Tibial nerve (tissue), 4 donors: ENCODE measurements around the gene ANKRD28. TPM values are rescaled to one million over a fixed set of nuclear protein-coding genes. Genes with fewer than 3 reads are reported as not detected.

Source experiments
- DNase-seq, 2 donors: peaks; one replicate each; pipeline ENCODE4 v3.0.0-alpha.2; 2019; ENCODE audit warnings: low spot score in 2 of 2
- H3K27ac ChIP-seq, 4 donors: fragments of 200-600 bp; sonication (generic) in 3 of 4; one replicate each; pipeline ENCODE4 v1.5.1; 2017 to 2019; ENCODE audit warnings: mild to moderate bottlenecking in 1 of 4
- H3K27me3 ChIP-seq, 2 donors: fragments of 200-600 bp; sonication (generic) in 1 of 2; one replicate each; pipeline versions ENCODE4 v1.5.1 to v1.6.0; 2017 to 2019
- H3K36me3 ChIP-seq, 3 donors: fragments of 200-600 bp; sonication (generic); one replicate each; pipeline ENCODE4 v1.5.1; 2018 to 2019
- H3K4me1 ChIP-seq, 4 donors: fragments of 200-600 bp; sonication (generic) in 3 of 4; one replicate each; pipeline ENCODE4 v1.5.1; 2017 to 2019
- H3K4me3 ChIP-seq, 4 donors: fragments of 200-600 bp; sonication (generic) in 3 of 4; one replicate each; pipeline ENCODE4 v1.5.1; 2017 to 2019; ENCODE audit warnings: mild to moderate bottlenecking in 1 of 4, moderate library complexity in 1 of 4
- H3K9me3 ChIP-seq, 4 donors: fragments of 200-600 bp; sonication (generic) in 3 of 4; one replicate each; pipeline ENCODE4 v1.5.1; 2017 to 2019
- EP300 ChIP-seq, 2 donors: sonication (generic); formaldehyde crosslinking; IDR thresholded peaks; one replicate each; pipeline ENCODE4 v1.6.1; 2017; ENCODE audit warnings: antibody characterized with exemption in 2 of 2, mild to moderate bottlenecking in 1 of 2
- POLR2A ChIP-seq, 2 donors: fragments of 450-650 bp; IDR thresholded peaks; one replicate each; pipeline ENCODE4 v1.6.1; 2017; ENCODE audit warnings: antibody characterized with exemption in 2 of 2, mild to moderate bottlenecking in 2 of 2, moderate library complexity in 2 of 2
- WGBS, 2 donors: methylation state at CpG; one replicate each; pipeline ENCODE4 v1.1.5; 2018; 5-methylcytosine and 5-hydroxymethylcytosine counted together
- total RNA-seq, 4 donors: library from RNA; depleted of rRNA; stranded (reverse); fragments of >200 nt; gene quantifications; one replicate each; pipeline ENCODE4 v1.1.0, GENCODE V29; 2016
- TF ChIP-seq, protein P1 (sequence below), 5 experiments: fragments of 200-600 bp in 3 of 5; fragments of 450-650 bp in 2 of 5; sonication (generic) in 3 of 5; IDR thresholded peaks; one replicate each; pipeline ENCODE4 v1.5.1; 2016 to 2019; ENCODE audit warnings: antibody characterized with exemption in 5 of 5, mild to moderate bottlenecking in 3 of 5, moderate library complexity in 2 of 5

Gene ANKRD28
- total RNA-seq, 4 donors from 2014 or later: 78.3 to 93.6 (median 81.0) TPM

DNA sequence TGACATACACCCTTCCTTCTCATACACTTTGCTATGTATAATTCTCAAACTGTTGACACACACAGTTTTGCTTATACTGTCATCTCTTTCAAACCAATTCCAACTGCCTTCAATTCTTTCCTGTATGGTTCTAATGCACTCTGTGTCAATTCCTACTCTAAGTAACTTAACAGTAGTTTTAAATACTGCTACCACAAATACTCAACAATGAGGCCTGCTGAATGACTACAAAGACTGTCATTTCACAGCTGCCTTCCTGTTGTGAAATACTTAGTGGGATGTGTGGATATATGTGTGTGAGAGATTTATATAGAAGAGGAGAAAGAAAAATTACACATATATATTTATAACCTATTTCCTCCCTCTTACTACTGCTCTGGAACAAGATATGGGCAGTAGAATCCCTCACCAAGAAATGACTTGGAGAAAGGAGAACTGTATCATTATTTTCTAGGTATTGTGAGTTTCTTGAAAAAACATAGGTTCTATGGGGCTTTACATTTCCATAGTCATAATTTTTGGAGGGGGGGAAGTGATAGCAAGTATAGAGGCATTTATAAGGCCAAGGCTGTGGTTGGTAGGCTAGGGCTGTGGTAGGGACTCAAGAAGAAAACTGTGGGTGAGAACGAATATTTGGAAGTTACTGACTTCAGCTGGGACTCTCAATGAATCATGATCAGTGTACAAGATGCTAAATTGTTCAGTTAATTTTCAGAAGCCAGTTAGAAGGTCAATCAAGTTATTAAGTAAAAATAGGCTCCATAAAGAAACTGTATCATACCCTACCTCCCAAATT is 88.7 kb downstream of the ANKRD28 start:
- peaks cover 0 to 59% (median 0%) of the 10 kb centered on the region in 3 donors for H3K36me3 ChIP-seq

DNA sequence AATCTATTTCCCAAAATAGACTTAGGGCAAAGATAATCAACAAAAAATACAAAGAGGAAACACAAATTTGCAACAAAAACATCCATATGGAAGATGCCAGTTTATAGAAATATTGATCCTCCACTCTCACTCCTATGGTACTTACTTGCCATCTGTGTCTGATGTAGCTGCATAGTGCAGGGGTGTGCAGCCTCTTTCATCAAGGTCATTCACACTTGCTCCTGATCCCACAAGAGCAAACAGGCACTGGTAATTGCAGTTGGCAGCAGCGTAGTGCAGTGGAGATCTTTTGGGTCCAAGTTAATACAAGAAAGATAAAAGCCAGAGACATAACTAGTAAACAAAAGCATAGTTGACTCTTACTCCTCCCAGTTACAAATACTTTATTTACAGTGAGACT is 90.0 kb downstream of the ANKRD28 start:
- no peak for TF ChIP-seq POLR2A (IDR thresholded peaks at IDR 0.05)
- TF ChIP-seq, protein P1, sequence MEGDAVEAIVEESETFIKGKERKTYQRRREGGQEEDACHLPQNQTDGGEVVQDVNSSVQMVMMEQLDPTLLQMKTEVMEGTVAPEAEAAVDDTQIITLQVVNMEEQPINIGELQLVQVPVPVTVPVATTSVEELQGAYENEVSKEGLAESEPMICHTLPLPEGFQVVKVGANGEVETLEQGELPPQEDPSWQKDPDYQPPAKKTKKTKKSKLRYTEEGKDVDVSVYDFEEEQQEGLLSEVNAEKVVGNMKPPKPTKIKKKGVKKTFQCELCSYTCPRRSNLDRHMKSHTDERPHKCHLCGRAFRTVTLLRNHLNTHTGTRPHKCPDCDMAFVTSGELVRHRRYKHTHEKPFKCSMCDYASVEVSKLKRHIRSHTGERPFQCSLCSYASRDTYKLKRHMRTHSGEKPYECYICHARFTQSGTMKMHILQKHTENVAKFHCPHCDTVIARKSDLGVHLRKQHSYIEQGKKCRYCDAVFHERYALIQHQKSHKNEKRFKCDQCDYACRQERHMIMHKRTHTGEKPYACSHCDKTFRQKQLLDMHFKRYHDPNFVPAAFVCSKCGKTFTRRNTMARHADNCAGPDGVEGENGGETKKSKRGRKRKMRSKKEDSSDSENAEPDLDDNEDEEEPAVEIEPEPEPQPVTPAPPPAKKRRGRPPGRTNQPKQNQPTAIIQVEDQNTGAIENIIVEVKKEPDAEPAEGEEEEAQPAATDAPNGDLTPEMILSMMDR (IDR thresholded peaks at IDR 0.05): no peak
- Histone ChIP-seq H3K36me3 (peaks cover 0 to 59% (median 0%) of the 10 kb centered on the region in 3 donors), H3K27me3 (no peaks in the 10 kb centered on the region), H3K4me3 (no peak overlapping the region), H3K27ac (no peak overlapping the region), H3K4me1 (no peaks in the 10 kb centered on the region), H3K9me3 (no peaks in the 10 kb centered on the region)
- WGBS, 2 donors: 80 to 88% methylated on average over 1 of the region's 1 CpG
- DNase-seq: no peak

More for the DNA sequence above, 88.7 kb downstream of the ANKRD28 start:
- H3K4me3 ChIP-seq: no peak overlapping the region
- H3K9me3 ChIP-seq: no peaks in the 10 kb centered on the region
- no peak for DNase-seq
- no peaks in the 10 kb centered on the region for H3K4me1 ChIP-seq
- TF ChIP-seq, protein P1 (IDR thresholded peaks at IDR 0.05): no peak
- no peaks in the 10 kb centered on the region for H3K27me3 ChIP-seq
- 65 to 71% methylated on average over 1 of the region's 1 CpG for WGBS, 2 donors
- no peak overlapping the region for H3K27ac ChIP-seq

DNA sequence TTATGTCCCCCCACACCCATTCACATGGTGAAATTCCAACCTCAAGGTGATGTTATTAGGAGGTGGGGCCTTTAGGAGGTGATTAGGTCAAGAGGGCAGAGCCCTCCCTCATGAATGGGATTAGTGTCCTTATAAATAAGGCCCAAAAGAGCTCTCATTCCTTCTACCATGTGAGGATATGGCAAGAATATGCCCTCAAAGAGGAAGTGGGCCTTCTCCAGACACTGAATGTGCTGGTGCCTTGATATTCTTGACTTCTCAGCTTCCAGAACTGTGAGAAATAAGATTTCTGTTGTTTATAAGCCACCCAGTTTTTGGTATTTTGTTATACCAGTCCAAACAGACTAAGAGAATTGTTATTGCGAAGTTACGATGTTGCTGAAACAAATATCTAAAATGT is 94.4 kb downstream of the ANKRD28 start:
- Histone ChIP-seq H3K27me3 (no peaks in the 10 kb centered on the region), H3K4me1 (no peaks in the 10 kb centered on the region), H3K27ac (no peak overlapping the region), H3K9me3 (no peaks in the 10 kb centered on the region), H3K4me3 (no peak overlapping the region), H3K36me3 (peaks cover 0 to 40% (median 0%) of the 10 kb centered on the region in 3 donors)
- 94 to 97% methylated on average over 2 of the region's 2 CpGs for WGBS, 2 donors
- DNase-seq: no peak
- TF ChIP-seq POLR2A (IDR thresholded peaks at IDR 0.05) (no peak), EP300 (IDR thresholded peaks at IDR 0.05) (no peak)
- TF ChIP-seq, protein P1 (IDR thresholded peaks at IDR 0.05): no peak

GRCh38 chr3:15694628-15695027 is 103.2 kb downstream of the ANKRD28 start:
- 49 to 65% methylated on average over 1 of the region's 1 CpG for WGBS, 2 donors
- H3K4me1 ChIP-seq: peaks cover 0 to 24% (median 2%) of the 10 kb centered on the region in 4 donors
- DNase-seq: no peak
- H3K4me3 ChIP-seq: no peak overlapping the region
- no peaks in the 10 kb centered on the region for H3K9me3 ChIP-seq
- peaks cover 0 to 34% (median 0%) of the 10 kb centered on the region in 3 donors for H3K36me3 ChIP-seq
- no peaks in the 10 kb centered on the region for H3K27me3 ChIP-seq
- TF ChIP-seq, protein P1 (IDR thresholded peaks at IDR 0.05): no peak
- TF ChIP-seq EP300 (IDR thresholded peaks at IDR 0.05) (no peak), POLR2A (IDR thresholded peaks at IDR 0.05) (no peak)
- peak overlapping the region in 2 of 4 donors; percentile 18 to 57 for H3K27ac ChIP-seq

- H3K27ac ChIP-seq: no peak overlapping the region
- H3K27me3 ChIP-seq: no peaks in the 10 kb centered on the region
- H3K36me3 ChIP-seq: peaks cover 0 to 47% (median 0%) of the 10 kb centered on the region in 3 donors
- 56 to 68% methylated on average over 1 of the region's 1 CpG for WGBS, 2 donors
- no peak for TF ChIP-seq EP300 (IDR thresholded peaks at IDR 0.05)
- TF ChIP-seq, protein P1 (IDR thresholded peaks at IDR 0.05): no peak
- no peak for TF ChIP-seq POLR2A (IDR thresholded peaks at IDR 0.05)
- H3K9me3 ChIP-seq: no peaks in the 10 kb centered on the region
- H3K4me1 ChIP-seq: peaks cover 0 to 24% (median 2%) of the 10 kb centered on the region in 4 donors
- no peak for DNase-seq
- H3K4me3 ChIP-seq: no peak overlapping the region
Observed at GRCh38 chr3:15693355-15693754, 104.4 kb downstream of the ANKRD28 start.
